Neural cell (in vitro differentiated cells): ENCODE data around the gene RAP1B. TPM values are rescaled to one million over a fixed set of nuclear protein-coding genes. Genes with fewer than 3 reads are reported as not detected.

Experiments
- H2AFZ ChIP-seq: fragments of 200-600, 300-800 bp; sonication (generic), shearing (Covaris generic); 2 replicates; pipeline ENCODE4 v1.6.0; 2014; ENCODE audit warnings: low read depth, mild to moderate bottlenecking, antibody characterized with exemption, low read length, moderate library complexity
- H3F3A ChIP-seq: fragments of 200-600 bp; shearing (Covaris generic); 2 replicates; pipeline ENCODE4 v1.6.1; 2016; ENCODE audit warnings: mild to moderate bottlenecking, moderate library complexity, mixed read lengths, antibody characterized with exemption, low read length; ENCODE audit not compliant: insufficient read depth, poor library complexity, severe bottlenecking
- H3K27ac ChIP-seq: fragments of 200-600, 300-800 bp; sonication (generic), shearing (Covaris generic); 2 replicates; pipeline ENCODE4 v1.5.1; 2014; ENCODE audit warnings: mild to moderate bottlenecking, low read length, moderate library complexity
- H3K27me3 ChIP-seq: fragments of 300-800, 200-600 bp; sonication (generic), shearing (Covaris generic); 2 replicates; pipeline ENCODE4 v1.6.0; 2014; ENCODE audit warnings: mild to moderate bottlenecking, low read depth, low read length, moderate library complexity; ENCODE audit not compliant: insufficient read depth
- H3K36me3 ChIP-seq: fragments of 300-800, 200-600 bp; sonication (generic), shearing (Covaris generic); 2 replicates; pipeline ENCODE4 v1.5.1; 2014; ENCODE audit warnings: mild to moderate bottlenecking, antibody characterized with exemption, low read length, moderate library complexity; ENCODE audit not compliant: insufficient read depth
- H3K4me2 ChIP-seq: fragments of 300-800, 200-600 bp; sonication (generic), shearing (Covaris generic); 2 replicates; pipeline ENCODE4 v1.6.0; 2014; ENCODE audit warnings: mild to moderate bottlenecking, low read length
- H3K4me3 ChIP-seq: fragments of 300-800, 200-600 bp; sonication (generic), shearing (Covaris generic); 2 replicates; pipeline ENCODE4 v1.5.1; 2014; ENCODE audit warnings: mild to moderate bottlenecking, low read length, moderate library complexity
- H3K79me2 ChIP-seq: fragments of 200-600 bp; shearing (Covaris generic); replicated peaks from 2 replicates; pipeline ENCODE4 v1.6.0; 2014; ENCODE audit warnings: mild to moderate bottlenecking, low read length, moderate library complexity; ENCODE audit not compliant: insufficient read depth
- H3K9ac ChIP-seq: fragments of 300-800, 200-600 bp; sonication (generic), shearing (Covaris generic); 2 replicates; pipeline ENCODE4 v1.6.1; 2016; ENCODE audit warnings: mild to moderate bottlenecking, low read length, mixed read lengths
- H3K9me2 ChIP-seq: fragments of 200-600 bp; shearing (Covaris generic); 2 replicates; pipeline ENCODE4 v1.6.1; 2016; ENCODE audit warnings: mild to moderate bottlenecking, low read length, mixed read lengths; ENCODE audit not compliant: insufficient read depth
- H3K9me3 ChIP-seq: fragments of 200-600, 300-800 bp; sonication (generic), shearing (Covaris generic); 2 replicates; pipeline ENCODE4 v1.6.1; 2016; ENCODE audit warnings: mild to moderate bottlenecking, mixed run types, low read length, moderate library complexity, mixed read lengths
- H4K20me1 ChIP-seq: fragments of 200-600 bp; shearing (Covaris generic); 2 replicates; pipeline ENCODE4 v1.6.1; 2016; ENCODE audit warnings: mild to moderate bottlenecking, mixed run types; ENCODE audit not compliant: insufficient read depth
- EP300 ChIP-seq: fragments of 450-650 bp; conservative IDR thresholded peaks from 2 replicates; pipeline ENCODE4 v1.6.1; 2014; ENCODE audit warnings: antibody characterized with exemption, mild to moderate bottlenecking, moderate library complexity; ENCODE audit not compliant: poor library complexity, severe bottlenecking
- EZH2 ChIP-seq: fragments of 200-600, 300-800 bp; shearing (Covaris generic), sonication (generic); IDR thresholded peaks from 2 replicates; pipeline ENCODE4 v1.6.1; 2014; ENCODE audit warnings: antibody characterized with exemption, low read length, borderline replicate concordance, mild to moderate bottlenecking; ENCODE audit not compliant: insufficient read depth, poor library complexity, severe bottlenecking
- MXI1 ChIP-seq: fragments of 450-650 bp; conservative IDR thresholded peaks from 2 replicates; pipeline ENCODE4 v1.6.1; 2014; ENCODE audit warnings: antibody characterized with exemption, mild to moderate bottlenecking; ENCODE audit not compliant: poor library complexity, severe bottlenecking
- POLR2AphosphoS5 ChIP-seq: IDR thresholded peaks from 2 replicates; pipeline ENCODE4 v1.6.1; 2012
- RAD21 ChIP-seq: fragments of 450-650 bp; conservative IDR thresholded peaks from 2 replicates; pipeline ENCODE4 v1.6.1; 2014; ENCODE audit warnings: antibody characterized with exemption, mild to moderate bottlenecking, moderate library complexity
- SMC3 ChIP-seq: fragments of 450-650 bp; conservative IDR thresholded peaks from 2 replicates; pipeline ENCODE4 v1.6.1; 2014; ENCODE audit warnings: antibody characterized with exemption, mild to moderate bottlenecking, moderate library complexity; ENCODE audit not compliant: poor library complexity
- TAF1 ChIP-seq: IDR thresholded peaks from 2 replicates; pipeline ENCODE4 v1.6.1; 2012; ENCODE audit warnings: low read depth
- polyA plus RNA-seq: library from polyadenylated mRNA; depleted of rRNA; stranded (reverse); fragments of >200 nt; gene quantifications from 2 replicates; pipeline ENCODE4 v1.2.3, GENCODE V29; 2014
- TF ChIP-seq, protein P1 (sequence below): IDR thresholded peaks from 2 replicates; pipeline ENCODE4 v1.6.1; 2012; ENCODE audit warnings: borderline replicate concordance
- TF ChIP-seq, protein P2 (sequence below): fragments of 450-650 bp; IDR thresholded peaks from 2 replicates; pipeline ENCODE4 v1.5.1; 2014; ENCODE audit warnings: antibody characterized with exemption, mild to moderate bottlenecking, moderate library complexity; ENCODE audit not compliant: poor library complexity, severe bottlenecking

The RAP1B gene
- polyA plus RNA-seq, 1 donor from 2014 or later, result 209 TPM

DNA sequence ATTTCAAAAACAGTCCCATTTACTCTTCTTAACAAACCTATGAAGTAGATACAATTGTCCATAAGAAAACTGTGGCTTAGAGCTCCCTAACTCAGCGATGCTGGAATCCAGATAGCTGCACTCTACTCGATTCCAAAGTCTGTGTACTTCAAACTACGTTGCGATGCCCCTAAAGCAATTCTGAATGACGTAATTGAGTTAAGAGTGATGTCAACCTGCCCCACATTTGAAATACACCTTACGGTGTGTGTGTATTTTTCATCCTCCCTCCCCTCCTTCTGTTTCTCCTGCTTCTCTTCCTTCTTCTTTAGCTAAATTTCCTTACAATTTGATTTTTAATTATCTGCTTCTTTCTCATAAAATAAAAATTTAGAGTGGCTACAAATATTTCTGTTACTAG lies 31.9 kb upstream of the RAP1B start:
- H3K27ac ChIP-seq, result no peak overlapping the region
- TF ChIP-seq SMC3 (no peak), EP300 (no peak), TAF1 (no peak), MXI1 (no peak), RAD21 (no peak), EZH2 (no peak), POLR2AphosphoS5 (no peak)
- TF ChIP-seq, protein P1, sequence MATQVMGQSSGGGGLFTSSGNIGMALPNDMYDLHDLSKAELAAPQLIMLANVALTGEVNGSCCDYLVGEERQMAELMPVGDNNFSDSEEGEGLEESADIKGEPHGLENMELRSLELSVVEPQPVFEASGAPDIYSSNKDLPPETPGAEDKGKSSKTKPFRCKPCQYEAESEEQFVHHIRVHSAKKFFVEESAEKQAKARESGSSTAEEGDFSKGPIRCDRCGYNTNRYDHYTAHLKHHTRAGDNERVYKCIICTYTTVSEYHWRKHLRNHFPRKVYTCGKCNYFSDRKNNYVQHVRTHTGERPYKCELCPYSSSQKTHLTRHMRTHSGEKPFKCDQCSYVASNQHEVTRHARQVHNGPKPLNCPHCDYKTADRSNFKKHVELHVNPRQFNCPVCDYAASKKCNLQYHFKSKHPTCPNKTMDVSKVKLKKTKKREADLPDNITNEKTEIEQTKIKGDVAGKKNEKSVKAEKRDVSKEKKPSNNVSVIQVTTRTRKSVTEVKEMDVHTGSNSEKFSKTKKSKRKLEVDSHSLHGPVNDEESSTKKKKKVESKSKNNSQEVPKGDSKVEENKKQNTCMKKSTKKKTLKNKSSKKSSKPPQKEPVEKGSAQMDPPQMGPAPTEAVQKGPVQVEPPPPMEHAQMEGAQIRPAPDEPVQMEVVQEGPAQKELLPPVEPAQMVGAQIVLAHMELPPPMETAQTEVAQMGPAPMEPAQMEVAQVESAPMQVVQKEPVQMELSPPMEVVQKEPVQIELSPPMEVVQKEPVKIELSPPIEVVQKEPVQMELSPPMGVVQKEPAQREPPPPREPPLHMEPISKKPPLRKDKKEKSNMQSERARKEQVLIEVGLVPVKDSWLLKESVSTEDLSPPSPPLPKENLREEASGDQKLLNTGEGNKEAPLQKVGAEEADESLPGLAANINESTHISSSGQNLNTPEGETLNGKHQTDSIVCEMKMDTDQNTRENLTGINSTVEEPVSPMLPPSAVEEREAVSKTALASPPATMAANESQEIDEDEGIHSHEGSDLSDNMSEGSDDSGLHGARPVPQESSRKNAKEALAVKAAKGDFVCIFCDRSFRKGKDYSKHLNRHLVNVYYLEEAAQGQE, result no peak
- TF ChIP-seq, protein P2, sequence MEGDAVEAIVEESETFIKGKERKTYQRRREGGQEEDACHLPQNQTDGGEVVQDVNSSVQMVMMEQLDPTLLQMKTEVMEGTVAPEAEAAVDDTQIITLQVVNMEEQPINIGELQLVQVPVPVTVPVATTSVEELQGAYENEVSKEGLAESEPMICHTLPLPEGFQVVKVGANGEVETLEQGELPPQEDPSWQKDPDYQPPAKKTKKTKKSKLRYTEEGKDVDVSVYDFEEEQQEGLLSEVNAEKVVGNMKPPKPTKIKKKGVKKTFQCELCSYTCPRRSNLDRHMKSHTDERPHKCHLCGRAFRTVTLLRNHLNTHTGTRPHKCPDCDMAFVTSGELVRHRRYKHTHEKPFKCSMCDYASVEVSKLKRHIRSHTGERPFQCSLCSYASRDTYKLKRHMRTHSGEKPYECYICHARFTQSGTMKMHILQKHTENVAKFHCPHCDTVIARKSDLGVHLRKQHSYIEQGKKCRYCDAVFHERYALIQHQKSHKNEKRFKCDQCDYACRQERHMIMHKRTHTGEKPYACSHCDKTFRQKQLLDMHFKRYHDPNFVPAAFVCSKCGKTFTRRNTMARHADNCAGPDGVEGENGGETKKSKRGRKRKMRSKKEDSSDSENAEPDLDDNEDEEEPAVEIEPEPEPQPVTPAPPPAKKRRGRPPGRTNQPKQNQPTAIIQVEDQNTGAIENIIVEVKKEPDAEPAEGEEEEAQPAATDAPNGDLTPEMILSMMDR, result no peak
- no peak overlapping the region for H2AFZ ChIP-seq
- H3K79me2 ChIP-seq, result no peaks in the 10 kb centered on the region
- H3K9me2 ChIP-seq, result no peaks in the 10 kb centered on the region
- H3K9me3 ChIP-seq, result no peaks in the 10 kb centered on the region
- H3F3A ChIP-seq, result no peaks in the 10 kb centered on the region
- no peak overlapping the region for H3K4me3 ChIP-seq
- H3K4me2 ChIP-seq, result no peak overlapping the region
- no peaks in the 10 kb centered on the region for H3K27me3 ChIP-seq
- no peak overlapping the region for H3K9ac ChIP-seq
- no peaks in the 10 kb centered on the region for H3K36me3 ChIP-seq
- H4K20me1 ChIP-seq, result no peaks in the 10 kb centered on the region

DNA sequence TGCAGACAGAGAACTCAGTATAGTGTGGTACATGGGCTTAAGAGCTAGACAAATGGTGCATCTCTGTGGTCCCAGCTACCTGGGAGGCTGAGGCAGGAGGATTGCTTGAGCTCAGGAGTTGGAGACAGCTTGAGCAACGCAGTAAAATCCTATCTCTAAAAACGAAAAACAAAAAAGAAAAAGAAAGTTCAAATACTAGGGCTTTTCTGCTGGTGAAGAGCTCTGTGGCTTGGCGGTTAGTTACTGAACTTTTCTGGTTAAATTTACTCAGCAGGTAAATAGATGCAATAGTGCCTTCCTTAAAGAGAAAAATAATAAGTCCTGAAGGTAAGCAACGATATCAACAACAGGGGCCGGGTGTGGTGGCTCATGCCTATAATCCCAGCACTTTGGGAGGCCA lies 31.4 kb upstream of the RAP1B start:
- Histone ChIP-seq H4K20me1 (no peaks in the 10 kb centered on the region), H3K27me3 (no peaks in the 10 kb centered on the region), H3K4me2 (no peak overlapping the region), H3K27ac (no peak overlapping the region), H3K9me3 (no peaks in the 10 kb centered on the region), H3K4me3 (no peak overlapping the region), H3K79me2 (no peaks in the 10 kb centered on the region), H3F3A (no peaks in the 10 kb centered on the region), H3K9ac (no peak overlapping the region), H3K36me3 (no peaks in the 10 kb centered on the region), H2AFZ (no peak overlapping the region), H3K9me2 (no peaks in the 10 kb centered on the region)
- TF ChIP-seq RAD21, result no peak
- TF ChIP-seq SMC3, result no peak
- no peak for TF ChIP-seq EZH2
- TF ChIP-seq, protein P2, result no peak
- TF ChIP-seq, protein P1, result no peak
- no peak for TF ChIP-seq TAF1
- TF ChIP-seq POLR2AphosphoS5, result no peak
- no peak for TF ChIP-seq MXI1
- TF ChIP-seq EP300, result no peak
